Adrenal gland (tissue), 12 donors: Measurements from ENCODE around the gene C1QTNF12. TPM values are rescaled to one million over a fixed set of nuclear protein-coding genes. Genes with fewer than 3 reads are reported as not detected.

Experiments
- DNase-seq, 7 donors: peaks; one replicate each; pipeline ENCODE4 v3.0.0-alpha.2; 2019 to 2020
- H3K27ac ChIP-seq, 5 donors: fragments of 200-600 bp; sonication (generic) in 4 of 5; 1 replicate in 3 of 5; 2 replicates in 2 of 5; pipeline versions ENCODE4 v1.5.1 to v1.8.0; 2016 to 2020; ENCODE audit warnings: mild to moderate bottlenecking in 1 of 5
- H3K27me3 ChIP-seq: fragments of 200-600 bp; 2 replicates; pipeline ENCODE4 v1.8.0; 2021
- H3K36me3 ChIP-seq, 2 donors: fragments of 200-600 bp; replicated peaks in 1 of 2; 1 replicate in 1 of 2; 2 replicates in 1 of 2; pipeline versions ENCODE4 v1.5.1 to v1.8.0; 2018 to 2022
- H3K4me1 ChIP-seq, 2 donors: fragments of 200-600 bp; replicated peaks in 1 of 2; 1 replicate in 1 of 2; 2 replicates in 1 of 2; pipeline versions ENCODE4 v1.5.1 to v1.8.0; 2018 to 2021
- H3K4me3 ChIP-seq, 4 donors: fragments of 200-600 bp; sonication (generic) in 3 of 4; one replicate each; pipeline ENCODE4 v1.5.1; 2016 to 2018
- H3K9me3 ChIP-seq, 3 donors: fragments of 200-600 bp; sonication (generic) in 1 of 3; replicated peaks in 1 of 3; 1 replicate in 2 of 3; 2 replicates in 1 of 3; pipeline versions ENCODE4 v1.5.1 to v1.8.0; 2016 to 2021
- CTCF ChIP-seq, 6 experiments: fragments of 450-650 bp in 4 of 6; fragments of 200-600 bp in 2 of 6; sonication (generic) in 1 of 6; IDR thresholded peaks; 1 replicate in 5 of 6; 2 replicates in 1 of 6; pipeline versions ENCODE4 v1.5.1 to v1.8.0; 2016 to 2021; ENCODE audit warnings: antibody characterized with exemption in 6 of 6, mild to moderate bottlenecking in 2 of 6, moderate library complexity in 1 of 6
- POLR2A ChIP-seq, 2 donors: fragments of 450-650 bp; IDR thresholded peaks; one replicate each; pipeline ENCODE4 v1.6.1; 2017; ENCODE audit warnings: antibody characterized with exemption in 2 of 2, mild to moderate bottlenecking in 2 of 2, moderate library complexity in 1 of 2
- WGBS, 4 donors: extraction: QIAGEN DNeasy Blood & Tissue Kit in 2 of 4; methylation state at CpG; one replicate each; pipeline versions ENCODE4 v1.1.5 to v1.1.7; 2013 to 2017; 5-methylcytosine and 5-hydroxymethylcytosine counted together
- intact Hi-C, 2 donors: fragments of 100-400 bp; cut with DNase I; formaldehyde crosslinking; loops; one replicate each; pipeline versions ENCODE4 v1.14.1 to v1.15.0; 2022 to 2023
- polyA plus RNA-seq, 3 donors: library from polyadenylated mRNA; stranded (reverse); fragments of 200-250 nt in 2 of 3; fragments of 350-450 nt in 1 of 3; fragmentation: Illumina TruSeq in 1 of 3; extraction: RNeasy Lipid Tissue Mini Kit (QIAGEN cat#74804) in 1 of 3; gene quantifications; one replicate each; pipeline ENCODE4 v1.2.3, GENCODE V29; 2013 to 2014
- total RNA-seq, 9 donors: library from RNA; depleted of rRNA in 4 of 9; stranded (reverse); fragments of >200 nt in 4 of 9; fragments of 120-200 nt in 1 of 9; fragmentation: NEBNext Ultra II Directional in 1 of 9; extraction: Animal tissue kit (Norgen Biotek cat#: 25700) in 1 of 9; gene quantifications; one replicate each; pipeline versions ENCODE4 v1.1.0 to v1.2.4, GENCODE V29; 2013 to 2023
- donor health status: healthy with polysubstance abuse.
- donor health status: Bipolar disorder and iron deficiency.
- donor health status: DM: yes; HTN: yes; CAD: no.
- donor health status: DM: no; HTN: no; CAD: no.
- donor health status: DM: no; HTN: no; CAD: no.
- donor health status: DM: yes; HTN: yes; CAD: no.

C1QTNF12 gene
- total and polyA plus RNA-seq, 12 donors, result 0.28 to 4.3 (median 1.3) TPM; not detected in 3

- peak overlapping the region in 1 of 5 donors; percentile 60 for H3K27ac ChIP-seq
- intact Hi-C loops, result no loop called here
- WGBS, 4 donors, result 49 to 71% (median 62%) methylated on average over 17 to 38 of the region's 38 CpGs
- no peaks in the 10 kb centered on the region for H3K9me3 ChIP-seq
- H3K4me1 ChIP-seq, result peaks cover 6% of the 10 kb centered on the region in 2 donors
- peak in 1 of 7 donors; percentile 2 for DNase-seq
- no peaks in the 10 kb centered on the region for H3K36me3 ChIP-seq
- no peak overlapping the region for H3K4me3 ChIP-seq
- H3K27me3 ChIP-seq, result peaks cover 26% of the 10 kb centered on the region
- TF ChIP-seq CTCF (IDR thresholded peaks at IDR 0.05) (no peak), POLR2A (IDR thresholded peaks at IDR 0.05) (no peak)
These were observed 37.6 kb downstream of the C1QTNF12 start for GRCh38 chr1:1208713-1209433.

- H3K27me3 ChIP-seq, result peaks cover 36% of the 10 kb centered on the region
- intact Hi-C loops, result no loop called here
These were observed 39.0 kb downstream of the C1QTNF12 start for GRCh38 chr1:1207571-1207892.

GRCh38 chr1:1206966-1207531, 39.5 kb downstream of the C1QTNF12 start:
- no peaks in the 10 kb centered on the region for H3K36me3 ChIP-seq
- no peak overlapping the region for H3K27ac ChIP-seq
- H3K27me3 ChIP-seq, result peaks cover 36% of the 10 kb centered on the region
- H3K4me3 ChIP-seq, result no peak overlapping the region
- H3K9me3 ChIP-seq, result no peaks in the 10 kb centered on the region
- peaks cover 6% of the 10 kb centered on the region in 2 donors for H3K4me1 ChIP-seq
- intact Hi-C loops, result no loop called here
- peak in 1 of 7 donors; percentile 7 for DNase-seq
- TF ChIP-seq CTCF (IDR thresholded peaks at IDR 0.05) (no peak), POLR2A (IDR thresholded peaks at IDR 0.05) (no peak)
- 43 to 67% (median 47%) methylated on average over 5 to 19 of the region's 19 CpGs for WGBS, 4 donors

More at GRCh38 chr1:1207571-1207892, 39.0 kb downstream of the C1QTNF12 start:
- Histone ChIP-seq H3K4me1 (peaks cover 6% of the 10 kb centered on the region in 2 donors), H3K4me3 (no peak overlapping the region), H3K9me3 (no peaks in the 10 kb centered on the region), H3K36me3 (no peaks in the 10 kb centered on the region), H3K27ac (no peak overlapping the region)
- DNase-seq, result peak in 1 of 7 donors; percentile 4
- no peak for TF ChIP-seq POLR2A (IDR thresholded peaks at IDR 0.05)
- no peak for TF ChIP-seq CTCF (IDR thresholded peaks at IDR 0.05)
- 55 to 88% (median 67%) methylated on average over 5 to 11 of the region's 11 CpGs for WGBS, 4 donors

- no peak within 1 kb of the TSS for H3K4me3 ChIP-seq
- intact Hi-C loops, result no loop called here
- TF ChIP-seq POLR2A (IDR thresholded peaks at IDR 0.05) (no peak), CTCF (IDR thresholded peaks at IDR 0.05) (no peak)
- H3K27ac ChIP-seq, result no peak within 1 kb of the TSS
- H3K9me3 ChIP-seq, result no peaks in the 10 kb centered on the region
- H3K36me3 ChIP-seq, result no peaks in the 10 kb centered on the region
- H3K4me1 ChIP-seq, result peaks cover 6% of the 10 kb centered on the region in 2 donors
- 6 to 12% (median 9%) methylated on average over 19 to 49 of the region's 49 CpGs for WGBS, 4 donors
- no peak for DNase-seq
- H3K27me3 ChIP-seq, result peaks cover 36% of the 10 kb centered on the region
These were observed 40.1 kb downstream of the C1QTNF12 start, which contains the start of gene TNFRSF18 for GRCh38 chr1:1206376-1206965. Gene TNFRSF18, minus strand, starts transcription at chr1:1206592. Its CDS starts 21 bp downstream, at chr1:1206571.
